K562 (cell line): Measurements from ENCODE around the gene DPEP3. TPM values are rescaled to one million over a fixed set of nuclear protein-coding genes. Genes with fewer than 3 reads are reported as not detected.

Source experiments
- ATAC-seq: fragments of 200-7000 bp; cut with Tn5 transposase; 3 replicates; pipeline ENCODE4 v1.9.1; 2020; ENCODE audit warnings: moderate library complexity
- BruUV-seq: library from RNA; stranded (reverse); fragments of 400-500 nt; replicated peaks from 2 replicates; lab custom pipeline; 2021; lab: Mats Ljungman, UMichigan
- CTCF ChIA-PET: fragments of 300-600 bp; formaldehyde crosslinking; extraction: SDS; loops from one replicate; lab custom pipeline; 2021; ENCODE audit warnings: low intra/inter-chr PET ratio; lab: Yijun Ruan, JAX
- POLR2A ChIA-PET: fragments of 300-600, 350-650 bp; sonication (Branson Sonifier 250); formaldehyde crosslinking; extraction: SDS; loops from one replicate; lab custom pipeline; 2021; ENCODE audit warnings: antibody characterized with exemption, inconsistent platforms; lab: Yijun Ruan, JAX
- DNase-seq, 4 experiments: peaks; one replicate each; pipeline versions ENCODE4 v3.0.0 to v3.0.0-alpha.2; 2011 to 2018; ENCODE audit warnings: low spot score in 3 of 4, mixed read lengths in 3 of 4; ENCODE audit errors: extremely low read depth in 1 of 4
- FAIRE-seq: peaks from 2 replicates; lab custom pipeline; 2011; peaks lifted over from hg19 to GRCh38; lab: Jason Lieb, UNC
- H2AFZ ChIP-seq: 2 replicates; pipeline ENCODE4 v1.6.0; 2011; ENCODE audit warnings: low read depth, low read length, control low read depth, inconsistent platforms
- H3K27ac ChIP-seq: fragments of 200-600 bp; 3 replicates; pipeline ENCODE4 v1.8.0; 2011; ENCODE audit warnings: low read depth, mild to moderate bottlenecking, control low read depth, inconsistent platforms, low read length, moderate library complexity, mixed read lengths; ENCODE audit errors: extremely low read depth
- H3K27me3 ChIP-seq, 2 experiments: fragments of 300-600 bp in 1 of 2; 2 replicates in 1 of 2; 3 replicates in 1 of 2; pipeline versions ENCODE4 v1.6.0 to v1.8.0; 2011; ENCODE audit warnings: inconsistent platforms in 2 of 2, low read length in 2 of 2, mild to moderate bottlenecking in 1 of 2, mixed read lengths in 1 of 2, moderate library complexity in 1 of 2; ENCODE audit not compliant: control insufficient read depth in 2 of 2, insufficient read depth in 2 of 2
- H3K36me3 ChIP-seq: fragments of 300-600 bp; 3 replicates; pipeline ENCODE4 v1.8.0; 2011; ENCODE audit warnings: mild to moderate bottlenecking, low read length, inconsistent platforms; ENCODE audit not compliant: control insufficient read depth, insufficient read depth
- H3K4me1 ChIP-seq, 2 experiments: fragments of 200-600 bp in 1 of 2; replicated peaks in 1 of 2; 2 replicates in 1 of 2; 3 replicates in 1 of 2; pipeline versions ENCODE4 v1.5.1 to v1.8.0; 2011; ENCODE audit warnings: inconsistent platforms in 2 of 2, low read length in 2 of 2, mild to moderate bottlenecking in 1 of 2, mixed read lengths in 1 of 2, moderate library complexity in 1 of 2; ENCODE audit not compliant: control insufficient read depth in 2 of 2, insufficient read depth in 2 of 2
- H3K4me2 ChIP-seq: 2 replicates; pipeline ENCODE4 v1.6.1; 2011; ENCODE audit warnings: low read length, control low read depth, inconsistent platforms, mixed read lengths; ENCODE audit not compliant: insufficient read depth
- H3K4me3 ChIP-seq: fragments of 200-600 bp; sonication (generic), shearing (Covaris generic); 2 replicates; pipeline ENCODE4 v1.5.1; 2016; ENCODE audit warnings: control low read depth, inconsistent platforms
- H3K79me2 ChIP-seq: fragments of 200-600 bp; 3 replicates; pipeline ENCODE4 v1.8.0; 2011; ENCODE audit warnings: low read length, inconsistent platforms; ENCODE audit not compliant: control insufficient read depth, insufficient read depth
- H3K9ac ChIP-seq, 2 experiments: 2 replicates each; pipeline versions ENCODE4 v1.6.0 to v1.6.1; 2011; ENCODE audit warnings: low read depth in 2 of 2, low read length in 2 of 2, control low read depth in 1 of 2, inconsistent platforms in 1 of 2, mild to moderate bottlenecking in 1 of 2, mixed read lengths in 1 of 2; ENCODE audit not compliant: insufficient read depth in 1 of 2
- H3K9me1 ChIP-seq: one replicate; pipeline ENCODE4 v1.6.0; 2011; ENCODE audit warnings: inconsistent platforms, mild to moderate bottlenecking, low read length, moderate library complexity; ENCODE audit not compliant: control insufficient read depth, insufficient read depth
- H3K9me3 ChIP-seq: replicated peaks from 2 replicates; pipeline ENCODE4 v1.5.1; 2011; ENCODE audit warnings: low read depth, low read length, inconsistent platforms; ENCODE audit not compliant: control insufficient read depth, insufficient read depth
- H4K20me1 ChIP-seq: replicated peaks from 2 replicates; pipeline ENCODE4 v1.6.1; 2011; ENCODE audit warnings: low read length, inconsistent platforms, mixed read lengths; ENCODE audit not compliant: control insufficient read depth, insufficient read depth
- BDP1 ChIP-seq: IDR thresholded peaks from 3 replicates; pipeline ENCODE4 v1.6.1; 2011; ENCODE audit not compliant: insufficient read length, insufficient read depth
- GTF2A2 ChIP-seq: IDR thresholded peaks from 2 replicates; pipeline ENCODE4 v1.6.1; 2016; ENCODE audit warnings: mild to moderate bottlenecking, missing genetic modification characterization, missing compliant biosample characterization
- HDAC8 ChIP-seq: fragments of 450-650 bp; IDR thresholded peaks from 2 replicates; pipeline ENCODE4 v1.6.1; 2016; ENCODE audit warnings: mild to moderate bottlenecking, missing genetic modification characterization, moderate library complexity, missing compliant biosample characterization
- HIVEP1 ChIP-seq: fragments of 250-450 bp; sonication (Bioruptor Pico); IDR thresholded peaks from 2 replicates; pipeline ENCODE4 v1.4.0; 2020; ENCODE audit warnings: mild to moderate bottlenecking
- ZNF518B ChIP-seq: fragments of 250-450 bp; sonication (Bioruptor Pico); IDR thresholded peaks from 2 replicates; pipeline ENCODE4 v1.5.0; 2021; ENCODE audit warnings: mild to moderate bottlenecking, moderate library complexity
- ZNF740 ChIP-seq, 3 experiments: fragments of 200-800 bp in 1 of 3; sonication (Bioruptor generic) in 1 of 3; sonication (generic) in 1 of 3; formaldehyde crosslinking in 1 of 3; IDR thresholded peaks; 2 replicates each; pipeline versions ENCODE4 v1.6.1 to v1.8.0; 2016 to 2022; ENCODE audit warnings: mild to moderate bottlenecking in 2 of 3, missing compliant biosample characterization in 2 of 3, missing genetic modification characterization in 2 of 3, missing genetic modification reagents in 1 of 3
- WGBS: fragments of 100-300 bp; shearing (Covaris generic); methylation state at CpG from one replicate; pipeline ENCODE4 v1.1.6; 2016; ENCODE audit warnings: low coverage, mixed read lengths; ENCODE audit not compliant: insufficient coverage; ENCODE audit errors: missing lambda C conversion rate; 5-methylcytosine and 5-hydroxymethylcytosine counted together
- in situ Hi-C: fragments of 300-500 bp; cut with MboI; formaldehyde crosslinking; loops from 4 replicates; pipeline ENCODE4 v1.15.0; 2018; ENCODE audit warnings: inconsistent platforms, mixed read lengths
- intact Hi-C: fragments of 100-400 bp; cut with micrococcal nuclease; formaldehyde crosslinking; loops from 2 replicates; pipeline ENCODE4 v1.14.2; 2022
- polyA plus RNA-seq, 8 experiments: library from polyadenylated mRNA; depleted of rRNA in 4 of 8; stranded (reverse) in 5 of 8; unstranded in 3 of 8; fragments of >200 nt; fragmentation: Nextera tagmentation in 2 of 8; fragmentation: Illumina TruSeq in 1 of 8; extraction: Ambion mirVana in 2 of 8; extraction: Trizol in 1 of 8; gene quantifications; 2 replicates each; pipeline versions ENCODE4 v1.2.1 to v1.2.3, GENCODE V29; 2011 to 2014; ENCODE audit warnings: inconsistent platforms in 1 of 8, missing spikeins in 1 of 8
- total RNA-seq, 7 experiments: library from RNA; depleted of rRNA in 6 of 7; stranded (reverse); fragments of >200 nt in 6 of 7; fragmentation: Illumina TruSeq in 2 of 7; extraction: Trizol in 2 of 7; gene quantifications; 2 replicates each; pipeline versions ENCODE4 v1.2.1 to v1.2.3, GENCODE V29; 2011 to 2021; ENCODE audit warnings: low replicate concordance in 1 of 7
- TF ChIP-seq, protein P1 (sequence below), 2 experiments: fragments of 450-650 bp; formaldehyde crosslinking in 1 of 2; IDR thresholded peaks; 2 replicates each; pipeline versions ENCODE4 v1.4.0 to v1.6.1; 2014 to 2020; ENCODE audit warnings: mild to moderate bottlenecking in 2 of 2, borderline replicate concordance in 1 of 2, low read depth in 1 of 2

DPEP3 gene
- total and polyA plus RNA-seq, 9 of the 15 experiments (the other 6 are each of a cell fraction or from before 2014, with no cell fraction given) = not detected

- peak overlapping the region; percentile 27; the same call in 1 of the 2 replicates for H2AFZ ChIP-seq
- ATAC-seq = peak; percentile 23; the same call in 1 of the 3 replicates
- FAIRE-seq = no peak
- TF ChIP-seq HIVEP1 (CRISPR knock-in tag) (no peak), GTF2A2 (tag) (no peak), ZNF740 (CRISPR knock-in tag; IDR thresholded peaks at IDR 0.05) (no peak), ZNF740 (tag; IDR thresholded peaks at IDR 0.05) (no peak), HDAC8 (tag) (no peak), BDP1 (no peak), ZNF518B (CRISPR knock-in tag) (no peak)
- TF ChIP-seq, protein P1, sequence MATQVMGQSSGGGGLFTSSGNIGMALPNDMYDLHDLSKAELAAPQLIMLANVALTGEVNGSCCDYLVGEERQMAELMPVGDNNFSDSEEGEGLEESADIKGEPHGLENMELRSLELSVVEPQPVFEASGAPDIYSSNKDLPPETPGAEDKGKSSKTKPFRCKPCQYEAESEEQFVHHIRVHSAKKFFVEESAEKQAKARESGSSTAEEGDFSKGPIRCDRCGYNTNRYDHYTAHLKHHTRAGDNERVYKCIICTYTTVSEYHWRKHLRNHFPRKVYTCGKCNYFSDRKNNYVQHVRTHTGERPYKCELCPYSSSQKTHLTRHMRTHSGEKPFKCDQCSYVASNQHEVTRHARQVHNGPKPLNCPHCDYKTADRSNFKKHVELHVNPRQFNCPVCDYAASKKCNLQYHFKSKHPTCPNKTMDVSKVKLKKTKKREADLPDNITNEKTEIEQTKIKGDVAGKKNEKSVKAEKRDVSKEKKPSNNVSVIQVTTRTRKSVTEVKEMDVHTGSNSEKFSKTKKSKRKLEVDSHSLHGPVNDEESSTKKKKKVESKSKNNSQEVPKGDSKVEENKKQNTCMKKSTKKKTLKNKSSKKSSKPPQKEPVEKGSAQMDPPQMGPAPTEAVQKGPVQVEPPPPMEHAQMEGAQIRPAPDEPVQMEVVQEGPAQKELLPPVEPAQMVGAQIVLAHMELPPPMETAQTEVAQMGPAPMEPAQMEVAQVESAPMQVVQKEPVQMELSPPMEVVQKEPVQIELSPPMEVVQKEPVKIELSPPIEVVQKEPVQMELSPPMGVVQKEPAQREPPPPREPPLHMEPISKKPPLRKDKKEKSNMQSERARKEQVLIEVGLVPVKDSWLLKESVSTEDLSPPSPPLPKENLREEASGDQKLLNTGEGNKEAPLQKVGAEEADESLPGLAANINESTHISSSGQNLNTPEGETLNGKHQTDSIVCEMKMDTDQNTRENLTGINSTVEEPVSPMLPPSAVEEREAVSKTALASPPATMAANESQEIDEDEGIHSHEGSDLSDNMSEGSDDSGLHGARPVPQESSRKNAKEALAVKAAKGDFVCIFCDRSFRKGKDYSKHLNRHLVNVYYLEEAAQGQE (IDR thresholded peaks at IDR 0.05; ENCODE audit: borderline replicate concordance) = peak; percentile 73
- TF ChIP-seq, protein P1 (CRISPR knock-in tag; IDR thresholded peaks at IDR 0.05; ENCODE audit: low read depth) = no peak
Observed at GRCh38 chr16:68013440-68013839, 33.1 kb upstream of the DPEP3 start.

More at GRCh38 chr16:68013440-68013839, 33.1 kb upstream of the DPEP3 start:
- POLR2A ChIA-PET = interaction anchor here (0.6 to 2.7 kb wide), 3 partner anchors 9 to 168 kb away, joined by 3 to 13 read pairs (median 3); partner anchors contain the start of genes DDX28 and DUS2
- DNase-seq = no peak
- peaks cover 0 to 13% of the 10 kb centered on the region in 2 experiments; a peak in 2 of 5 replicates for H3K4me1 ChIP-seq
- H3K9me1 ChIP-seq = no peaks in the 10 kb centered on the region
- no peak overlapping the region; a peak in 1 of 4 replicates for H3K9ac ChIP-seq
- no peaks in the 10 kb centered on the region for H3K79me2 ChIP-seq
- in situ Hi-C loops = no loop called here
- intact Hi-C loops = no loop called here
- BruUV-seq = no TSS peak
- no peaks in the 10 kb centered on the region for H3K36me3 ChIP-seq
- H4K20me1 ChIP-seq = no peaks in the 10 kb centered on the region
- WGBS = 14% methylated on average over 1 of the region's 1 CpG
- no peaks in the 10 kb centered on the region; a peak in 1 of 5 replicates for H3K27me3 ChIP-seq
- H3K4me2 ChIP-seq = no peak overlapping the region
- H3K27ac ChIP-seq = no peak overlapping the region
- CTCF ChIA-PET = no interaction called here
- no peak overlapping the region for H3K4me3 ChIP-seq
- no peaks in the 10 kb centered on the region for H3K9me3 ChIP-seq
